ENCODE results near the gene EGFL7. TPM values are rescaled to one million over a fixed set of nuclear protein-coding genes. Genes with fewer than 3 reads are reported as not detected.

EGFL7 gene
- total and polyA plus RNA-seq, 10 of the 15 experiments (the other 5 are each of a cell fraction or from before 2014, with no cell fraction given), result 0.06 to 0.46 (median 0.19) TPM; not detected in 5

- TF ChIP-seq PML (IDR thresholded peaks at IDR 0.05; ENCODE audit: low read length) (no peak), NR2C2 (IDR thresholded peaks at IDR 0.05; ENCODE audit: borderline replicate concordance, control insufficient read depth, insufficient read length, low read depth) (no peak), NBN (IDR thresholded peaks at IDR 0.05) (no peak), ATF3 (IDR thresholded peaks at IDR 0.05; ENCODE audit: borderline replicate concordance, extremely low read depth, low read depth, low read length) (no peak), ZNF217 (IDR thresholded peaks at IDR 0.05) (no peak), HSF1 (IDR thresholded peaks at IDR 0.05; ENCODE audit: low read depth, low read length) (no peak), SPI1 (IDR thresholded peaks at IDR 0.05; ENCODE audit: borderline replicate concordance, insufficient read depth, low read depth, low read length) (no peak), TARDBP (IDR thresholded peaks at IDR 0.05; ENCODE audit: borderline replicate concordance) (no peak), IRF3 (IDR thresholded peaks at IDR 0.05) (no peak), RBBP5 (conservative IDR thresholded peaks at IDR 0.05) (no peak), MEF2B (IDR thresholded peaks at IDR 0.05; ENCODE audit: partially characterized antibody, poor library complexity, severe bottlenecking) (no peak), NFIC (IDR thresholded peaks at IDR 0.05; ENCODE audit: low read depth, low read length) (no peak), MYB (IDR thresholded peaks at IDR 0.05; ENCODE audit: borderline replicate concordance, low read depth, low read length) (no peak)
- ATAC-seq, result no peak
- H3K79me2 ChIP-seq (ENCODE audit: control insufficient read depth, insufficient read depth, low read length), result peaks cover 7% of the 10 kb centered on the region
- no peak overlapping the region for H3K9ac ChIP-seq (ENCODE audit: control insufficient read depth, insufficient read depth, low read length)
- SMC1A ChIA-PET (ENCODE audit: uncharacterized antibody, unreplicated experiment), result no interaction called here
- no peak for FAIRE-seq
- CTCF ChIA-PET, result no interaction called here
- 67% methylated on average over 16 of the region's 16 CpGs for WGBS (ENCODE audit: insufficient coverage, insufficient replicate concordance, low lambda C conversion rate, missing lambda C conversion rate)
- no peaks in the 10 kb centered on the region for H3K36me3 ChIP-seq (ENCODE audit: control insufficient read depth in 2 of 2, insufficient read depth in 2 of 2, low read length in 1 of 2)
- H3K27ac ChIP-seq (ENCODE audit: control insufficient read depth, insufficient read depth), result no peak overlapping the region
- RAD21 ChIA-PET (ENCODE audit: unreplicated experiment), result no interaction called here
- H3K4me2 ChIP-seq (ENCODE audit: control insufficient read depth, insufficient read depth), result no peak overlapping the region
- H3K9me3 ChIP-seq (replicated peaks; ENCODE audit: control insufficient read depth, insufficient read depth, low read length), result no peaks in the 10 kb centered on the region
- H4K20me1 ChIP-seq (ENCODE audit: control insufficient read depth, insufficient read depth), result no peaks in the 10 kb centered on the region; the same call in none of the 2 replicates
- H3K27me3 ChIP-seq (replicated peaks in 1 of 2; ENCODE audit: control insufficient read depth in 2 of 2, insufficient read depth in 2 of 2, low read length in 1 of 2), result no peaks in the 10 kb centered on the region
- H2AFZ ChIP-seq (ENCODE audit: control insufficient read depth, low read depth, low read length), result no peak overlapping the region
- in situ Hi-C loops (cut with MboI), result no loop called here
- intact Hi-C loops (cut with micrococcal nuclease; ENCODE audit: unreplicated experiment), result no loop called here
- H3K4me3 ChIP-seq, result no peak overlapping the region
- BruUV-seq (replicated peaks), result no TSS peak
- peaks cover 14% of the 10 kb centered on the region for H3K4me1 ChIP-seq (ENCODE audit: control insufficient read depth, insufficient read depth, low read length)
- POLR2A ChIA-PET, result interaction anchor here (1.3 kb wide), 1 partner anchor 10 kb away, joined by 3 read pairs; no protein-coding TSS in a partner anchor
- no peak for DNase-seq (ENCODE audit: low read depth, low spot score)
Measured at GRCh38 chr9:136683173-136683745, 20.5 kb downstream of the EGFL7 start.

Data from GM12878 (cell line).